GM13976 (cell line): ENCODE measurements around the gene RYR1.

Experiments
- DNase-seq: peaks from one replicate; pipeline ENCODE4 v3.0.0; 2012; ENCODE audit warnings: low spot score
- in situ Hi-C: fragments of 300-500 bp; cut with MboI; formaldehyde crosslinking; loops from one replicate; pipeline ENCODE4 v1.12.0; 2022; ENCODE audit warnings: low sequenced_read_pairs, mixed read lengths, inconsistent platforms; ENCODE audit not compliant: unreplicated experiment
- TF ChIP-seq, protein P1 (sequence below): IDR thresholded peaks from 2 replicates; pipeline ENCODE4 v1.5.1; 2012; ENCODE audit warnings: borderline replicate concordance, mild to moderate bottlenecking; ENCODE audit not compliant: insufficient read depth; ENCODE audit errors: extremely low read depth, missing control alignments, control extremely low read depth

RYR1 gene

DNA sequence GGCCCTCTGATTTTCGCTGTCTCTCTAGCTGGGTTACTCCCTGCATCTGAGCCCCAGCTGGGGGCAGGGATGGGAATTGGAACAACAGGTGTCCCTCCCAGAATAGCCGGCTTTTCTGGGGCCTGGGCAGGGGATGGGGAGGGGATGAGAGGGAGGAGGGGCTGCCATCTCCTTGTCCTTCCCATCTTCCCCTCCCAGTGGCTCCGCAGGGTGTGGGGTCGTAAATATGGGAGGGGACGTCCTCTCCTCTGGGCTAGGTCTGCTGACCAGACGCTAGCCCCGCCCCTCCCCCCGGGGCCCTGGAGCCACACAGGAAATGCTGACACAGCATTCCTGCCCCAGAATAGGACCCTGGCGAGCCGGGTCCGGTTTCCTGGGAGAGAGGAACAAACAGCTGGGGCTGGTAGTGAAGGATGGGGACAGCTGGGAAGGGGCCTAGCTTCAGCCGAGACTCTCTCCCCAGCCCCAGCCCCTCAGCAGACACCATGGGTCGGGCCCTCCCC is 1.1 kb downstream of the RYR1 start:
- no peak for DNase-seq
- TF ChIP-seq, protein P1, sequence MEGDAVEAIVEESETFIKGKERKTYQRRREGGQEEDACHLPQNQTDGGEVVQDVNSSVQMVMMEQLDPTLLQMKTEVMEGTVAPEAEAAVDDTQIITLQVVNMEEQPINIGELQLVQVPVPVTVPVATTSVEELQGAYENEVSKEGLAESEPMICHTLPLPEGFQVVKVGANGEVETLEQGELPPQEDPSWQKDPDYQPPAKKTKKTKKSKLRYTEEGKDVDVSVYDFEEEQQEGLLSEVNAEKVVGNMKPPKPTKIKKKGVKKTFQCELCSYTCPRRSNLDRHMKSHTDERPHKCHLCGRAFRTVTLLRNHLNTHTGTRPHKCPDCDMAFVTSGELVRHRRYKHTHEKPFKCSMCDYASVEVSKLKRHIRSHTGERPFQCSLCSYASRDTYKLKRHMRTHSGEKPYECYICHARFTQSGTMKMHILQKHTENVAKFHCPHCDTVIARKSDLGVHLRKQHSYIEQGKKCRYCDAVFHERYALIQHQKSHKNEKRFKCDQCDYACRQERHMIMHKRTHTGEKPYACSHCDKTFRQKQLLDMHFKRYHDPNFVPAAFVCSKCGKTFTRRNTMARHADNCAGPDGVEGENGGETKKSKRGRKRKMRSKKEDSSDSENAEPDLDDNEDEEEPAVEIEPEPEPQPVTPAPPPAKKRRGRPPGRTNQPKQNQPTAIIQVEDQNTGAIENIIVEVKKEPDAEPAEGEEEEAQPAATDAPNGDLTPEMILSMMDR: no peak
- in situ Hi-C loops: no loop called here

DNA sequence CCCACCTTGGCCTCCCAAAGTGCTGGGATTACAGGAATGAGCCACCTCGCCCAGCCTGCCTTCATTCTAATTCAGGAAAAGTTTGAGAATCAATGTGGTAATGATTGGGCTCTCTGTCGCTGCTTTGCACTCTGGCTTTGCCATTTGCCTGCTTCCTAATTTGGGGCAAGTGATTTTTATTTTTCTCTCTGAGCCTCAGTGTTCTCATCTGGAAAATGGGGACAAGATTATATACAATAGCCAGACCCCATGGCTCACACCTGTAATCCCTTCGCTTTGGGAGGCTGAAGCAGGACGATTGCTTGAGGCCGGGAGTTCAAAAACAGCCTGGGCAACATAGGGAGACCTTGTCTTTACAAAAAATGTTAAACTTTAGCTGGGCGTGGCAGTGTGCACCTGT is 3.8 kb downstream of the RYR1 start:
- TF ChIP-seq, protein P1: no peak
- no peak for DNase-seq
- in situ Hi-C loops: no loop called here

DNA sequence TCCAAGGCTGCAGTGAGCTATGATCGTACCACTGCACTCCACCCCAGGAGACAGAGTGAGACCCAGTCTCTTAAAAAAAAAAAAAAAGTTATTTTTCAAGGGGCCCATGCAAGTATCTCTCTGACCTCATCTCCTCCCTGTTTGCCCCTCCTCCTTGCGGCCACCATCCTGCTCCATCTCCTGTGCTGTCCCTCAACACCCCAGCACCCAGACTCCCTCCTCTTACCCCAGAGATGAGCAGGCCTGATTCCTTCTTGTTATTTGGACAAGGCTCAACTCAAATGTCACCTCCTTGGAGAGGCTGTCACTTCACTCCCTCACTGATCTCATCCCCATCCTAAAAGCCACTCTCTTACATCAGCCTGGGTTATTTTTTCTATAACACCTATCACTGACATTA is 4.4 kb downstream of the RYR1 start:
- DNase-seq: no peak
- TF ChIP-seq, protein P1: no peak
- in situ Hi-C loops: no loop called here

DNA sequence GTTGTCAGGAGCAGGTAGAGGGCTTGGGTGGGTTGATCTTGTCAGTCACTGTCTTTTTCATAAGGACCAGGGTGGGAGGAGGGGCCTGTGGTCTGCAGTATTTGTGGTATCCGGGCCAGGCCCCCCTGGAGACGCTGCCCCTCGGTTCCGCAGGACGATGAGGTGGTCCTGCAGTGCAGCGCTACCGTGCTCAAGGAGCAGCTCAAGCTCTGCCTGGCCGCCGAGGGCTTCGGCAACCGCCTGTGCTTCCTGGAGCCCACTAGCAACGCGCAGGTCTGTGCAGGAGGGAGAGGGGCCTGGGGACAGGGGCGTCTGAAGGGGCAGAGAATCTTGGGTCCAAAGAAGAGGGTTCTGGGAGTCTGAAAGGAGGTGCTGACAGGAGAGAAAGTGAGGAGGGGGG is 7.1 kb downstream of the RYR1 start:
- TF ChIP-seq, protein P1: no peak
- no peak for DNase-seq
- in situ Hi-C loops: no loop called here

- in situ Hi-C loops: no loop called here
- TF ChIP-seq, protein P1: peak; percentile 29
- peak; percentile 74 for DNase-seq
Measured at GRCh38 chr19:38441657-38442348, 8.3 kb downstream of the RYR1 start.

- no peak for DNase-seq
- in situ Hi-C loops: no loop called here
- TF ChIP-seq, protein P1: no peak
Measured at GRCh38 chr19:38442736-38443135, 9.2 kb downstream of the RYR1 start.

DNA sequence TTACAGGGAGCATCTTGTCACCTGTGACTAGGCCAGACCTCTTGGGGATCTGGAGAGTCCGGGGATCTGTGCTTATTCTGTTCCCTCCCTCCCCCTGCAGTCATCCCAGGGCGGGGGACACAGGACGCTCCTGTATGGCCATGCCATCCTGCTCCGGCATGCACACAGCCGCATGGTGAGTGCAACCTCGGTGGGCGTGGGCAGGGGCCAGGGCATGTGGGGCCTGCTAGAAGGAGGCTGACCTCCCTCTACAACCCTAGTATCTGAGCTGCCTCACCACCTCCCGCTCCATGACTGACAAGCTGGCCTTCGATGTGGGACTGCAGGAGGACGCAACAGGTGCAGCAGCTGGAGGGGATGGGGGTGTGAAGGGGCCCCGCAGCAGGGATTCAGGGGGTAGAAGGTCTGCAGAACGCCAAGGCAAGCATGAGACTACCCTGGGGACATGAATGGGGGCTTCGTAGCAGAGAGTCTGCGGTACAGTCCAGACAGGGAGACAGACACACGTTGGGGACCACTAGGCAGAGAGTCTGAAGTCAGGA is 10.0 kb downstream of the RYR1 start:
- in situ Hi-C loops: no loop called here
- DNase-seq: no peak
- TF ChIP-seq, protein P1: no peak
